Activated CD8-positive, alpha-beta memory T cell treated with anti-CD3 and anti-CD28 coated beads, Interleukin-2, amount 10 ng/mL, durations not matched to agents 7 days and 5 days (primary cell): ENCODE measurements around the gene DUSP3. TPM values are rescaled to one million over a fixed set of nuclear protein-coding genes. Genes with fewer than 3 reads are reported as not detected.

Experiments
- ATAC-seq: fragments of 150-1000 bp; cut with Tn5 transposase; one replicate; pipeline ENCODE4 v1.10.0; 2021; ENCODE audit warnings: moderate library complexity
- CTCF ChIA-PET: fragments of 350-600 bp; sonication (Branson Sonifier 250); formaldehyde crosslinking; loops from one replicate; lab custom pipeline; 2021; ENCODE audit warnings: antibody characterized with exemption; lab: Charles Lee
- DNase-seq: peaks from one replicate; pipeline ENCODE4 v3.0.0-alpha.2; 2020
- H3K27ac Mint-ChIP-seq: one replicate; pipeline ENCODE4 v1.8.0; 2021; ENCODE audit warnings: mild to moderate bottlenecking, mixed read lengths
- H3K27me3 Mint-ChIP-seq: one replicate; pipeline ENCODE4 v1.8.0; 2021; ENCODE audit warnings: mixed read lengths
- H3K36me3 Mint-ChIP-seq: one replicate; pipeline ENCODE4 v1.8.0; 2021; ENCODE audit warnings: mild to moderate bottlenecking, mixed read lengths
- H3K4me1 Mint-ChIP-seq: one replicate; pipeline ENCODE4 v1.8.0; 2021; ENCODE audit warnings: mixed read lengths
- H3K4me3 Mint-ChIP-seq: one replicate; pipeline ENCODE4 v1.8.0; 2021; ENCODE audit warnings: mild to moderate bottlenecking, moderate library complexity, mixed read lengths
- H3K9me3 Mint-ChIP-seq: one replicate; pipeline ENCODE4 v1.8.0; 2022; ENCODE audit warnings: low read depth, mixed read lengths
- total RNA-seq, 2 experiments: library from RNA; stranded (reverse); gene quantifications; one replicate each; pipeline ENCODE4 v1.2.3, GENCODE V29; 2021

The DUSP3 gene
- total RNA-seq: 1 to 10 TPM; 5.6 to 6.0 TPM

DNA sequence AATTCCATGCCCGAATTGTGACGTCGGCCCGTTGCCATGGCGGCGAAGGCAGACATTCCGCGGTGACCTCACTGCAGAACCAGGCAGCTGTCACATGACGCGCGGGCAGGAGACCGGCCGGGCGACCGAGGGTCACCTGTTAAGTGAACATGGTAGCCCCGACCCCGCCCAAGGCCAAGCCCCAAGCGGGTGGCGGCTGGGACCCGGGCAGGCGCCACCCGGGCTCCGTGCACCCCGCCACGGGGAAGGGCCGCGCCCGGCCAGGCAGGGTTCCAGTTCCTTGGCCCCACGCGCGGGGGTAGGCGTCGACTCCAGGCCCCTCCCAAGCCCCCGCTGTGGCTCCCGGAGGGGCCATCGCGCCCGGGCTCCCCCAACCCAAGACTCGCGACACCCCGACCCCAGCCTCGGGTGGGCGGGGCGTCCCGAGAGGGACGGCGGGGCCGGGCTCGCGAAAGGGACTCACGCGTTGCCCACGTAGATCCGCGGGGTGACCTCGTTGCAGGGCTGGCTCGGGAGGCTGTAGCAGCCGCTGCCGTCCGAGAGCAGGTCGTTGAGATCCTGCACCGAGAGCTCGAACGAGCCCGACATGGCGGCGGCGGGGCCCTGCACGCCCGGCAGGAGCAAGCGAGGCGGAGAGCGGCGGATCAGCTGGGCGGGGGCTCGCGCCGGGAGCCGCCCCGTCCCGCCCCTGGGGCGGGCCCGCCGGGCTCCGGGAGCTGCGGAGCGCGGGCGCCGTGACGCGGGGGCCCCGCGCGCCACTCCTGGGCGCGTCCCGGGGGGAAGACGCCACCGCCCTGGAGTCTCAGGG lies at the start of gene DUSP3:
TSS of gene DUSP3 (minus strand) at position 641 of the 808 bp plus-strand sequence. CDS start at position 588, 53 bp downstream.
- DNase-seq (peak; percentile 75), ATAC-seq (peak; percentile 98)
- Mint-ChIP-seq H3K27ac (peak within 1 kb of the TSS; percentile 73), H3K36me3 (peaks cover 1% of the 10 kb centered on the region), H3K4me3 (peak within 1 kb of the TSS; percentile 80), H3K4me1 (peaks cover 11% of the 10 kb centered on the region), H3K9me3 (no peaks in the 10 kb centered on the region), H3K27me3 (peaks cover 43% of the 10 kb centered on the region)
- CTCF ChIA-PET: interaction anchor here (0.8 to 2.2 kb wide), 6 partner anchors 12 to 161 kb away, joined by 3 to 16 read pairs (median 4); no protein-coding TSS in a partner anchor

DNA sequence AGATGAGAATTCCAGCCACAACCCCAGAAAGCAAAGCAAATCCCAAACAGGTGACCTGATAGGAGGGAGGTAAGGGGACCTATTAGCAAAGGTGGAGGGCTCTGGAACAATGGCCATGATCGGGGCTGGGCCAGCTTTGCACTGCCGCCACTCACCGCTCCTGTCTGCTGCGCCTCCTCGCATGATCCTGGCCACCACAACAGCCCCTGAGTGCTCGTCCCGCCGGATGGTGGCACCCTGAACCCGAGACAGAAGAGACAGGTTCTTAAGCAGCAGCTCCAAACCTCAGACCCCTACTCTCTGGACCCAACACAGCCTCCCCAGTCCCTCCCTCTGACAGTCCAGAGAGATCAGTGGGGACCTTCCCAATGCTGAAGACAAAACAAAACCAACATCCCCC lies 48.8 kb upstream of the DUSP3 start:
- Mint-ChIP-seq H3K36me3 (no peaks in the 10 kb centered on the region), H3K4me1 (peaks cover 9% of the 10 kb centered on the region), H3K27ac (no peak overlapping the region), H3K4me3 (no peak overlapping the region), H3K27me3 (peaks cover 29% of the 10 kb centered on the region), H3K9me3 (no peaks in the 10 kb centered on the region)
- CTCF ChIA-PET: no interaction called here
- DNase-seq (no peak), ATAC-seq (no peak)

DNA sequence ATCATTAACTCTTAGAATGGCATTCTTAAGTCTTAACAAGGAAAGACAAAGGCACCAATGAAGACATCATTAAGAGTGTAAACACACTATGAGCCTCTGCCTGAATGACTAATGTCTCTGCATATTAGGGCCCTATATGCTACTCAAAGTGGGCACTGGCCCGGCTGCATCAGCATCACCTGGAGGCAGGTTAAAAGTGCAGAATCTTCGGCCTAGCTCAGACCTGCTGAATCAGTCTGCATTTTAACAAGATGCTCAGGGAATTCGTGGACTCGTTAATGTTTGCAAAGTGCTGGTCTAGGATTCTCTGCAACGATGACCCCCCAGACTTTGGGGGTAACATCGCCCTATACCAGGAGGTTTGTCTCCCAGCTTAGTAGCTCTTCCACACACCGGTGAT lies 47.4 kb upstream of the DUSP3 start:
- CTCF ChIA-PET: interaction anchor here (0.8 to 1.0 kb wide), 2 partner anchors 20 to 128 kb away, joined by 3 read pairs; no protein-coding TSS in a partner anchor
- Mint-ChIP-seq H3K36me3 (no peaks in the 10 kb centered on the region), H3K27ac (no peak overlapping the region), H3K4me1 (peaks cover 6% of the 10 kb centered on the region), H3K27me3 (peaks cover 16% of the 10 kb centered on the region), H3K9me3 (no peaks in the 10 kb centered on the region), H3K4me3 (no peak overlapping the region)
- DNase-seq: no peak
- ATAC-seq: no peak

DNA sequence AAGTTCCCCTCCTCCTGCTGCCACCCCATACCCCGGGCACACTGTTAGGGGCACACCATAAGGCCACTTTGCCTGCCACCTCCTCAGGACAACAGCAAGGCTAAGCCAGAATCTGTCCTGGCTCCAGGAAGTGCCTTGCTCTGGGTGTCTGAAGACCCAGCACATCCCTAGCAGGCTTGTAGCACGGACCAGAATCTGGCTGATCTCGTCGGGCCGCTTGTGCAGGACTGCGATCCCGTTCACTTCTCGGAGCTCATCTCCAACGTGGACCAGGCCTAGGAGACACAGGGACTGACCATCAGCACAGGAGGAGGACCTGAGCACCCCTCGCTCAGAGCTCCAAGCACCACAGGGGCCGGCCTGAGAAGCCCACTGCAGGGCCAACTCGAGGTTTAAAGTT lies 46.8 kb upstream of the DUSP3 start:
- no peak overlapping the region for H3K4me3 Mint-ChIP-seq
- no peaks in the 10 kb centered on the region for H3K36me3 Mint-ChIP-seq
- H3K27ac Mint-ChIP-seq: no peak overlapping the region
- no peaks in the 10 kb centered on the region for H3K9me3 Mint-ChIP-seq
- CTCF ChIA-PET: no interaction called here
- ATAC-seq: no peak
- no peak for DNase-seq
- H3K4me1 Mint-ChIP-seq: peaks cover 4% of the 10 kb centered on the region
- peaks cover 9% of the 10 kb centered on the region for H3K27me3 Mint-ChIP-seq

DNA sequence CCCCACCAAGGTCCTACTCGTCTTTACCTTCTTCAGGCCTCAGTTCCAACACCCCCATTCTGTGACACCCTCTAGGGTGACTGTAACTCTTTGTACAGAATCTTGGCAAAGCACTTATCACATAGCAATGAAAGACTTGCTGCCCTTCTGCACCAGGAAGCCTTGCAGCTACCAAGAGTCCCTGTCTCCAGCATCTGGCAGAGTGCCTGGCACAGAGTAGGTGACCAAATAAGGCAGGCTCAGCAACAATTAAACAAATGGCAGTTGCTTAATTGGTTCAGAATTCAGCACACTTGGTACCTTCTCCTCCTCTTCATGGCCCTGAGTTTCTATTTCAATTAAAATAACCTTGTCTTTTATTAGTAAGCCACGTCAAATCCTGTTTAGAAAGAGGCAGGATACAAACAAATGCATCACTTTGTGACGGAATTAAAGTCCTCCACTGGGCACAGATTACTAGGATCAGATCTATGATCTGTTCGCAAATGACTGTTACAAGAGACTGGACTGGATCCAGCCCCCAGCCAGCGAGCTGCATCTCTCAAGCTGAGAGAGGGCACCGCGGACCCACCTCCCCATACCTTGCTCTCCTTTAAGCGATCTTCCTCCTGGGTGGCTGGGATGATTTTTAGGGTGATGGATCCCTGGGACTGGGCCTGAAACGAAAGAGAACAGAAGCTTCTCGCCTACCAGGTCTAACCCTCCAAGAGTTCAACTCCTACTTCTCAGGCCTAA lies 44.7 kb upstream of the DUSP3 start:
- Mint-ChIP-seq H3K4me1 (no peaks in the 10 kb centered on the region), H3K4me3 (no peak overlapping the region), H3K27ac (no peak overlapping the region), H3K9me3 (no peaks in the 10 kb centered on the region), H3K27me3 (no peaks in the 10 kb centered on the region), H3K36me3 (no peaks in the 10 kb centered on the region)
- no peak for DNase-seq
- no peak for ATAC-seq
- CTCF ChIA-PET: no interaction called here

DNA sequence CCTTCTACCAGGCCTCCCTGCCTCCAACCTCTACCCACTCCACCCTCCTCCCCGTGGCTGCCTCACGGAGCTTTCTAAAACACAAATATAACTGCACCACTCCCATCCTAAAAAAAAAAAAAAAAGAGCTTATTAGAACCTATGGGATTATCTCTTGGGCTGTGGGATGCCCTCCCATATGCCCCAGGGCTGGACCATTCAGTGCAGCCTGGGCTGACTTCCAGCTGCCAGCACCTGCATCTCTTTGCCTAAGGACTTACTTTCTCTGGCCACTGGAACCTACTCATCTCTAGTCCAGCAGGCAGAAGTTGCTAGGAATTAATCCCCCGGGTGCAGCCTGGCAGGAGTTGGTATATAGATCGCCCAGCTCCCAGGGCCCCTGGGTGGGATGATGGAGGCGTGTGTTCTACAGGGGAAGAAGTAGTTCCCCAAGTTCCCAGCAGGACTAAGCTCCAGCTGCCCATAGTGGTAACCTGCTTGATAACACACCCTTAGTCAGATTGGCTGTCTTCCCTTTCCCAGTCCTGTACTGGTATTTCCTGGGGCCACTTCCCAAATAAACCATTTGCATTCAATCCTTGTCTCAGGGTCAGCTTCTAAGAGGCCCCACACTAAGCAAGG lies 43.9 kb upstream of the DUSP3 start:
- Mint-ChIP-seq H3K4me3 (no peak overlapping the region), H3K27ac (no peak overlapping the region), H3K27me3 (no peaks in the 10 kb centered on the region), H3K9me3 (no peaks in the 10 kb centered on the region), H3K36me3 (no peaks in the 10 kb centered on the region), H3K4me1 (no peaks in the 10 kb centered on the region)
- CTCF ChIA-PET: no interaction called here
- ATAC-seq: no peak
- DNase-seq: no peak

DNA sequence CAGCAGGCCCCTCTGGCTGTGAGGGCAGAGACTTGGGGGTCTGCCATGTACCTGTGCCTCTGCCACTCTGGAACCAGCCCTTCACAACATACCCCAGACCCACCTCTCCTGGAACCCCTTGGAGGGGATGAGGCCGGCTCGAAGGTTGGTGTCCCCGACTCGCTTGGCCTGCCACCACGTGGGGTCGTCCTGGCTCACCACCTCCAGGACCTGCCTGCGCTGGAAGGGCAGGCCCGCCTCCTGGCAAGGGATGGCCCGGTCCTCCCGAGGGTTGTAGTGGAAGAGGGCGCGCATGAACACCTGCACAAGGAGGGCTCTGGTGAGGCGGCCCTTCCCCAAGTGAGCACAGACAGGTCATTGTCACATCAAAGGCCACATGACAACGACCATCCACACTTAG lies 42.0 kb upstream of the DUSP3 start:
- Mint-ChIP-seq H3K27ac (no peak overlapping the region), H3K27me3 (no peaks in the 10 kb centered on the region), H3K4me3 (no peak overlapping the region), H3K4me1 (no peaks in the 10 kb centered on the region), H3K9me3 (no peaks in the 10 kb centered on the region), H3K36me3 (no peaks in the 10 kb centered on the region)
- ATAC-seq (no peak), DNase-seq (no peak)
- CTCF ChIA-PET: interaction anchor here (1.7 kb wide), 1 partner anchor 25 kb away, joined by 6 read pairs; no protein-coding TSS in a partner anchor

DNA sequence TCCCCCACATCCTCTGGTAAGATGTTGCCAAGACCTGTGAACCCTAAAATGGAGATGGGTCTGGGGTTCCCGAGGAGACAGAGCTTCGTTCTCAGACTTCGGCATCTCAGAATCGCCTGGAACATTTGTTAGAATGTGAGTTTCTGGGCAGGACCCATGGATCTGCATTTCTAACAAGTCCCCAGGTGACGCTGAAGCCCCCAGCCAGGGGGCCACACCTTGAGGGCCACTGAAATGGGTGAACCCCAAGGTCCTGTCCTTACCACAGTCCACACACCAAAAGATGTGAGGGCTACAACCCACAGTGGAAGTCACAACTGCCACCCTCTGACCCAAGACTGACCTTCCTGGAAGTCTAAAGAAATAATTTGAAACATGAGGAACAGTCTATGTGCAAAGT lies 40.2 kb upstream of the DUSP3 start:
- no peak overlapping the region for H3K27ac Mint-ChIP-seq
- no peaks in the 10 kb centered on the region for H3K27me3 Mint-ChIP-seq
- DNase-seq (no peak), ATAC-seq (no peak)
- H3K9me3 Mint-ChIP-seq: no peaks in the 10 kb centered on the region
- CTCF ChIA-PET: interaction anchor here (1.7 kb wide), 2 partner anchors 27 to 62 kb away, joined by 5 to 6 read pairs; no protein-coding TSS in a partner anchor
- no peaks in the 10 kb centered on the region for H3K4me1 Mint-ChIP-seq
- H3K4me3 Mint-ChIP-seq: no peak overlapping the region
- no peaks in the 10 kb centered on the region for H3K36me3 Mint-ChIP-seq

DNA sequence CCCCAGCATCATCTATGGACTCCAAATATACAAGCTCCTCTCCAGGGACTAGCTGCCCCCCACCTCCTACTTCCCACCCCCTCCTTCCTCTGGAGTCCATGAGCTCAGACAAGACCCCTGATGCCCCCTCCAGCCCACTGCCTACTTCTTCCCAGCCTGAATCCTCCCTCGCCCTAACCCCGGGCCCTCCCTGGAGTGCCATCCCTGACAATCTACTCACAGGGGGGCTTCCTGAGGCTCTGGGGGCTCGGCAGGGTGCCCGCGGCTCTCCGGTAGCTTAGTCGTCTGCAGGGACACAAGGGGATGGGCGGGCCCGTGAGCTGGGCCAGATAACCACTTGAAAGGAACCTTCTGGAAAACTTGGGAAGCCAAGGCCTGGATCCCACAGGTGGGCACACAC lies 39.0 kb upstream of the DUSP3 start:
- H3K4me3 Mint-ChIP-seq: no peak overlapping the region
- H3K27me3 Mint-ChIP-seq: peaks cover 4% of the 10 kb centered on the region
- no peak for DNase-seq
- H3K27ac Mint-ChIP-seq: no peak overlapping the region
- H3K9me3 Mint-ChIP-seq: no peaks in the 10 kb centered on the region
- CTCF ChIA-PET: interaction anchor here (1.0 kb wide), 1 partner anchor 29 kb away, joined by 5 read pairs; the partner anchor contains the start of gene CD300LG
- H3K36me3 Mint-ChIP-seq: no peaks in the 10 kb centered on the region
- ATAC-seq: no peak
- no peaks in the 10 kb centered on the region for H3K4me1 Mint-ChIP-seq

DNA sequence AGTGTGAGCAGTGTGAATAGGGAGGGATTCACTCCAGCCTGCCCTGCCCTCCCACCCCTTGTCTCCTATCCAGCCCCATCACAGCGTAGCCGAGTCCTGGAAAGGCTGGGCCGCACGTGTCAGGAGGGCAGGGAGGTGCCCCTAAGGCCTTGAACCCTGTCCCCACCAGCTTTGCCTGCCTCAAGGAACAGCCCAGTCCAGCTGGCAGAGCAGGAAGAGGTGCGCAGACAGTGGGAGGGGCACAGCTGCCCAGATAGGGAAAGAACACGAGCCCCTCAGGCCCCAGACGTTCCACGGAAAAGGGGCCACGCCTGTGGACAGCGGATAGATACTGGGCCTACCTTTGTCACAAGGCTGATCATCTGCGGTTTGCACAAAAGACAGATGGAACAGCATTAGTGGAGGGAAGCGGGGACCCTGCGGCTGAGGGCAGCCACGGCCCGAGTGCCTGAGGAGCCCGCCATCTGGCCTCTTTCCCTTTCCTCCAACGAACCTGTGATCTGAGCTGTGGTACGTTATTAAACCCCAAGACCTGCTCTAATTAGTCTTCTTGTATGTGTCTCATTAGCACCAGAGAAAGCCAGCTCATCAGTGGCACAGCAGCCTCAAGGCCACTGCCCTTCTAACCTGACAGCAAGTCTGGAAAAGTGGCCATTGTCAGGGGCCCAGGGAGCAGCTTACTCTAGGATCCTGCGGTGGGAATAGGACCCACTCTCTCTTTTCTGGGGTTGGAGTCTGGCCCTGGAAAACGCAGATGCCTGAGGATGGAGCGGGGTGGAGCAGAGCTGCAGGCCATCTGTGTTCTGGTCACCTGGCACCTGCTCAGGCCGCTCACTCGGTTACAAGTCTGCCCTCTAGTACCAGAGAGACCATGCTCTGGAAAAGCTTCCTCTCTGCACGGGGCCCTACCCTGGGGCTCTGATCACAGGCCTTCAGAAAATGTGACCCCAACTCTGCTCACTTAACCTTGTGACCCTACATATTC lies 37.9 kb upstream of the DUSP3 start:
- CTCF ChIA-PET: interaction anchor here (1.0 kb wide), 1 partner anchor 30 kb away, joined by 5 read pairs; the partner anchor contains the start of gene CD300LG
- H3K36me3 Mint-ChIP-seq: no peaks in the 10 kb centered on the region
- H3K4me1 Mint-ChIP-seq: no peaks in the 10 kb centered on the region
- no peak overlapping the region for H3K27ac Mint-ChIP-seq
- ATAC-seq (no peak), DNase-seq (no peak)
- peaks cover 8% of the 10 kb centered on the region for H3K27me3 Mint-ChIP-seq
- H3K4me3 Mint-ChIP-seq: no peak overlapping the region
- H3K9me3 Mint-ChIP-seq: no peaks in the 10 kb centered on the region

DNA sequence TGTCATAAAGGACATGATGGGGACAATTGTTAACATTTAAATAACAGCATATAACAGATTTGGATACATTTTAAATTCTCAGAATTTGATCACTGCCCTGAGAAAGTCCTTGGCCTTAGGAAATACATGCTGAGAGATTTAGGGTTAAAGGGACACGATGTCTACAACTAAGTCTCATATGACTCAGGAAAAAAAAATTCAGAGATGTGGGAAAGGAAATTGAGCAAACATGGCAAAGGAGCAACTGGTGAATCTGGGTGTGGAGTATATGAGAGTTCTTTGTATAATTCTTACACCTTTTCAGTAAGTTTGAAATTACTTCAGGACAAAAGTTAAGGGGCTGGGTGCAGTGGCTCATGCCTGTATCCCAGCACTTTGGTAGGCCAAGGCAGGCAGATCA lies 35.9 kb upstream of the DUSP3 start:
- CTCF ChIA-PET: no interaction called here
- Mint-ChIP-seq H3K4me1 (no peaks in the 10 kb centered on the region), H3K9me3 (no peaks in the 10 kb centered on the region), H3K27me3 (peaks cover 17% of the 10 kb centered on the region), H3K27ac (no peak overlapping the region), H3K4me3 (no peak overlapping the region), H3K36me3 (no peaks in the 10 kb centered on the region)
- ATAC-seq (no peak), DNase-seq (no peak)

DNA sequence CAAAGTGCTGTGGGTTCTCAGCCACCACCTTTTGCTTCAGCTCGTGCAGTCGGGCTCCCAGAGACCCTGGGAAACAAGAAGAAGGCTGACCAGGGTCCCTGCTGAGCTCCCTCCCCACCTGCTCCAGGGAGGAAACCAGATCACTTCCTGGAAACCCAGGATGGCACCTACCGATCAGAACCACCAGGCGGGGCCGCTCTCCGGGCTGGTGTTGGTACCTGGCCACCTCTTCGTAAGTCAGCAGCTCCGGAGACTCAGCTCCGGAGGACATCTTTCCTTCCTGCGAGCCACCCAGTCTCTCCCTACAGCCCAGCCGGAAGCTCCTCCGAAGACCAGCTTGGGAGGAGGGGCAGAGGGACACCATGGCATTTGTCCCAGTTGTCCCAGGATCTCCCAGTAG lies 35.2 kb upstream of the DUSP3 start:
- DNase-seq (no peak), ATAC-seq (no peak)
- Mint-ChIP-seq H3K36me3 (no peaks in the 10 kb centered on the region), H3K27me3 (peaks cover 20% of the 10 kb centered on the region), H3K4me3 (no peak overlapping the region), H3K4me1 (no peaks in the 10 kb centered on the region), H3K27ac (no peak overlapping the region), H3K9me3 (no peaks in the 10 kb centered on the region)
- CTCF ChIA-PET: no interaction called here
